Measurements from ENCODE around the gene SLC12A9.

SLC12A9 gene

DNA sequence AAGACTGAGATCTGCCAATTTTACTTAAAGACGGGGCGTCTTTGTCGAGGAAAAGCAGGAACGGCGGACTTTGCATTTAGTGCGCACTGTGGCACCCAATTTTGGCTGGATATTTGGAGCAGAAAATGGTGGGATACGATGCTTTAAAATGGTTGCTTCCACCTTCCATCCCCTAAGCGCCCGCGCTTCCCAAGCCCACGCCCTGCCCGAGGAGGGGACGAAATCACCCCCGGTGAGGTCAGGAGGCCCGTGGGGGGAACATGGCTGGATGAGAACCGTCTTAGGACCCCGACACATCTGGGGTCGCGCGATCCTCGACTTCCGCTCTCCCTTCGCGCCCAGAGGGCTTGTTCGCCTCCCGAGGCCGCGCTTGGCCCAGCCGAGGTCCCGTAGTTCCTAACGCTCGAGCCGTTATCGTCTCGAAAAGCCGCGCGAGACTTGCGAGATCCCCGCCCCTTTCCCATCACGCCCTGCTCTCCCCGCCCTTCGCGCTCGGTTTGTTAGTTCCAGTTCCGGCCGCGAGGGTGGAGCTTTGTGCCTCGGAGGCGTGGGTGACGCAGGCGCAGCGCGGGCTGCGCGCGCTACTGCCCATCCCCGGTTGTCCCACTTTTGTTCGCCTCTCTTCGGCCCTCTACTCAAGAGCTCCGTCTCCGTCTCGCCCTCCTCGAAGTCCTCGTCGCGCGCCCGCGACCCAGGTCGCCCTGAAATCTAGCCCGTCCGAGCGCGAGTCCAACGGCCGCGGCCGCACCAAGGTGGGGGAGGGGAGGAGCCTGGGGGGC is 22.3 kb downstream of the SLC12A9 start, which contains the start of gene SRRT:
Gene SRRT, plus strand, starts transcription at position 527 of the 779 bp plus-strand sequence. CDS start 488 bp downstream, outside the sequence.
- H3K36me3 ChIP-seq (replicated peaks; ENCODE audit: insufficient read depth, low read length), result no peaks in the 10 kb centered on the region
- H3K9me3 ChIP-seq (replicated peaks; ENCODE audit: insufficient read depth, low read length), result no peaks in the 10 kb centered on the region
- peaks cover 48% of the 10 kb centered on the region for H3K79me2 ChIP-seq (ENCODE audit: low read length)
- peak; percentile 99 for DNase-seq
- peak within 1 kb of the TSS; percentile 96 for H3K9ac ChIP-seq (ENCODE audit: low read length)
- H3K27me3 ChIP-seq (replicated peaks; ENCODE audit: insufficient read depth, low read length), result no peaks in the 10 kb centered on the region
- no peaks in the 10 kb centered on the region for H3K9me2 ChIP-seq (replicated peaks; ENCODE audit: insufficient read depth, low read length)
- peaks cover 11% of the 10 kb centered on the region; the same call in 1 of the 2 replicates for H3K4me1 ChIP-seq (ENCODE audit: low read length)
- 0 out of 2 replicates have a peak, but pooled peaks cover 3% of the 10 kb centered on the region for H3F3A ChIP-seq (ENCODE audit: insufficient read depth, low read length)
- peak within 1 kb of the TSS; percentile 92 for H2AFZ ChIP-seq (ENCODE audit: low read length)
- TF ChIP-seq EZH2phosphoT487 (IDR thresholded peaks at IDR 0.05; ENCODE audit: low read length) (no peak), EZH2 (optimal IDR thresholded peaks at IDR 0.05; ENCODE audit: low read depth, low read length) (no peak)
- TF ChIP-seq, protein P1, sequence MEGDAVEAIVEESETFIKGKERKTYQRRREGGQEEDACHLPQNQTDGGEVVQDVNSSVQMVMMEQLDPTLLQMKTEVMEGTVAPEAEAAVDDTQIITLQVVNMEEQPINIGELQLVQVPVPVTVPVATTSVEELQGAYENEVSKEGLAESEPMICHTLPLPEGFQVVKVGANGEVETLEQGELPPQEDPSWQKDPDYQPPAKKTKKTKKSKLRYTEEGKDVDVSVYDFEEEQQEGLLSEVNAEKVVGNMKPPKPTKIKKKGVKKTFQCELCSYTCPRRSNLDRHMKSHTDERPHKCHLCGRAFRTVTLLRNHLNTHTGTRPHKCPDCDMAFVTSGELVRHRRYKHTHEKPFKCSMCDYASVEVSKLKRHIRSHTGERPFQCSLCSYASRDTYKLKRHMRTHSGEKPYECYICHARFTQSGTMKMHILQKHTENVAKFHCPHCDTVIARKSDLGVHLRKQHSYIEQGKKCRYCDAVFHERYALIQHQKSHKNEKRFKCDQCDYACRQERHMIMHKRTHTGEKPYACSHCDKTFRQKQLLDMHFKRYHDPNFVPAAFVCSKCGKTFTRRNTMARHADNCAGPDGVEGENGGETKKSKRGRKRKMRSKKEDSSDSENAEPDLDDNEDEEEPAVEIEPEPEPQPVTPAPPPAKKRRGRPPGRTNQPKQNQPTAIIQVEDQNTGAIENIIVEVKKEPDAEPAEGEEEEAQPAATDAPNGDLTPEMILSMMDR (IDR thresholded peaks at IDR 0.05; ENCODE audit: low read length), result no peak
- H3K4me3 ChIP-seq (ENCODE audit: low read length), result peak within 1 kb of the TSS; percentile 97
- H3K27ac ChIP-seq (ENCODE audit: low read length), result peak within 1 kb of the TSS; percentile 83
- H4K20me1 ChIP-seq (ENCODE audit: insufficient read depth, low read length), result no peaks in the 10 kb centered on the region
- peak within 1 kb of the TSS; percentile 95 for H3K4me2 ChIP-seq (ENCODE audit: low read depth, low read length)

DNA sequence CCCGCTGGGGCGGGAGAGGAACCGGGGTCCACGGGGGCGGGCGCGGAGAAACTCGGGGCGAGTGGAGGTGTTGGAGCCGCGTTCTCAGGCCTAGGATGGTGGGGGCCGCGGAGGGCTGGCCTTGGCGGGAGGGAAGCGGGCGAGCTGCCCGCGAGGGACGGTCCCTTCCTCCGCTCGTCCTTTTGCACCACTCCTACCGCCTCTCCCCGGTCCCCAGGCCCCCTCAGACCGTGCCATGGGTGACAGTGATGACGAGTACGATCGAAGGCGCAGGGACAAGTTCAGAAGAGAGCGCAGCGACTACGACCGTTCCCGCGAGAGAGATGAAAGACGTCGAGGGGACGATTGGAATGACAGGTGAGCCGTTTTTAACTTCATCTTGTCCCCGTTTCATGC is 22.8 kb downstream of the SLC12A9 start:
- no peaks in the 10 kb centered on the region for H3K9me3 ChIP-seq (replicated peaks; ENCODE audit: insufficient read depth, low read length)
- 0 out of 2 replicates have a peak, but pooled peaks cover 3% of the 10 kb centered on the region for H3F3A ChIP-seq (ENCODE audit: insufficient read depth, low read length)
- H2AFZ ChIP-seq (ENCODE audit: low read length), result peak overlapping the region; percentile 80
- H3K79me2 ChIP-seq (ENCODE audit: low read length), result peaks cover 54% of the 10 kb centered on the region
- TF ChIP-seq, protein P1 (IDR thresholded peaks at IDR 0.05; ENCODE audit: low read length), result no peak
- TF ChIP-seq EZH2phosphoT487 (IDR thresholded peaks at IDR 0.05; ENCODE audit: low read length), result no peak
- no peak for TF ChIP-seq EZH2 (optimal IDR thresholded peaks at IDR 0.05; ENCODE audit: low read depth, low read length)
- no peaks in the 10 kb centered on the region for H3K36me3 ChIP-seq (replicated peaks; ENCODE audit: insufficient read depth, low read length)
- peak overlapping the region; percentile 95 for H3K4me2 ChIP-seq (ENCODE audit: low read depth, low read length)
- H3K27ac ChIP-seq (ENCODE audit: low read length), result peak overlapping the region; percentile 83
- peak overlapping the region; percentile 97 for H3K4me3 ChIP-seq (ENCODE audit: low read length)
- H3K9ac ChIP-seq (ENCODE audit: low read length), result peak overlapping the region; percentile 96
- no peaks in the 10 kb centered on the region for H3K9me2 ChIP-seq (replicated peaks; ENCODE audit: insufficient read depth, low read length)
- no peaks in the 10 kb centered on the region for H3K27me3 ChIP-seq (replicated peaks; ENCODE audit: insufficient read depth, low read length)
- H4K20me1 ChIP-seq (ENCODE audit: insufficient read depth, low read length), result no peaks in the 10 kb centered on the region
- H3K4me1 ChIP-seq (ENCODE audit: low read length), result peaks cover 11% of the 10 kb centered on the region; the same call in 1 of the 2 replicates
- DNase-seq, result peak; percentile 44

DNA sequence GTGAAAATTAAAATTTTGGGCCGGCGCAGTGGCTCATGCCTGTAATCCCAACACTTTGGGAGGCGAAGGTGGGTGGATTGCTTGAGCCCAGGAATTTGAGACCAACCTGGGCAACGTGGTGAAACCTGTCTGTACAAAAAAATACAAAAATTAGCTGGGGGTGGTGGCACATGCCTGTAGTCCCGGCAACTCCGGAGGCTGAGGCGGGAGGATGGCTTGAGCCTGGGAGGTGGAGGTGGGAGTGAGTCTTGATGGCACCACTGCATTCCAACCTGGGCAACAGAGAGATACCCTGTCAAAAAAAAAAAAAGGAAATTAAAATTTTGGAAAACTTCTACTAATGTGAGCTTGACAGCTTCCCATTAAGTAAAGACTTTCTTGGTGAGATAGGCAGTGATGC is 25.5 kb downstream of the SLC12A9 start:
- Histone ChIP-seq H3K9me2 (replicated peaks; ENCODE audit: insufficient read depth, low read length) (no peaks in the 10 kb centered on the region), H3K4me2 (ENCODE audit: low read depth, low read length) (no peak overlapping the region), H3K9ac (ENCODE audit: low read length) (no peak overlapping the region), H3F3A (ENCODE audit: insufficient read depth, low read length) (0 out of 2 replicates have a peak, but pooled peaks cover 3% of the 10 kb centered on the region), H3K4me1 (ENCODE audit: low read length) (peaks cover 11% of the 10 kb centered on the region; the same call in 1 of the 2 replicates), H3K27me3 (replicated peaks; ENCODE audit: insufficient read depth, low read length) (no peaks in the 10 kb centered on the region), H2AFZ (ENCODE audit: low read length) (no peak overlapping the region), H3K27ac (ENCODE audit: low read length) (no peak overlapping the region), H3K79me2 (ENCODE audit: low read length) (peaks cover 71% of the 10 kb centered on the region), H3K4me3 (ENCODE audit: low read length) (no peak overlapping the region), H3K36me3 (replicated peaks; ENCODE audit: insufficient read depth, low read length) (peaks cover 3% of the 10 kb centered on the region; the same call in 1 of the 2 replicates), H4K20me1 (ENCODE audit: insufficient read depth, low read length) (no peaks in the 10 kb centered on the region; the same call in 1 of the 2 replicates), H3K9me3 (replicated peaks; ENCODE audit: insufficient read depth, low read length) (no peaks in the 10 kb centered on the region)
- no peak for TF ChIP-seq EZH2 (optimal IDR thresholded peaks at IDR 0.05; ENCODE audit: low read depth, low read length)
- TF ChIP-seq, protein P1 (IDR thresholded peaks at IDR 0.05; ENCODE audit: low read length), result no peak
- TF ChIP-seq EZH2phosphoT487 (IDR thresholded peaks at IDR 0.05; ENCODE audit: low read length), result no peak
- DNase-seq, result no peak

Data from MM.1S (cell line).